Breast epithelium (tissue), 3 donors: ENCODE data around the gene NKIRAS2.

Source experiments
- POLR2AphosphoS5 ChIP-seq, 3 donors: sonication (generic); formaldehyde crosslinking; IDR thresholded peaks; one replicate each; pipeline ENCODE4 v1.6.1; 2017; ENCODE audit warnings: antibody characterized with exemption in 3 of 3
- TF ChIP-seq, protein P1 (sequence below), 3 donors: fragments of 450-650 bp; IDR thresholded peaks; one replicate each; pipeline ENCODE4 v1.5.1; 2016 to 2017; ENCODE audit warnings: antibody characterized with exemption in 3 of 3, mild to moderate bottlenecking in 3 of 3, moderate library complexity in 3 of 3

GRCh38 chr17:41971721-41972523, 48.0 kb upstream of the NKIRAS2 start:
- TF ChIP-seq, protein P1, sequence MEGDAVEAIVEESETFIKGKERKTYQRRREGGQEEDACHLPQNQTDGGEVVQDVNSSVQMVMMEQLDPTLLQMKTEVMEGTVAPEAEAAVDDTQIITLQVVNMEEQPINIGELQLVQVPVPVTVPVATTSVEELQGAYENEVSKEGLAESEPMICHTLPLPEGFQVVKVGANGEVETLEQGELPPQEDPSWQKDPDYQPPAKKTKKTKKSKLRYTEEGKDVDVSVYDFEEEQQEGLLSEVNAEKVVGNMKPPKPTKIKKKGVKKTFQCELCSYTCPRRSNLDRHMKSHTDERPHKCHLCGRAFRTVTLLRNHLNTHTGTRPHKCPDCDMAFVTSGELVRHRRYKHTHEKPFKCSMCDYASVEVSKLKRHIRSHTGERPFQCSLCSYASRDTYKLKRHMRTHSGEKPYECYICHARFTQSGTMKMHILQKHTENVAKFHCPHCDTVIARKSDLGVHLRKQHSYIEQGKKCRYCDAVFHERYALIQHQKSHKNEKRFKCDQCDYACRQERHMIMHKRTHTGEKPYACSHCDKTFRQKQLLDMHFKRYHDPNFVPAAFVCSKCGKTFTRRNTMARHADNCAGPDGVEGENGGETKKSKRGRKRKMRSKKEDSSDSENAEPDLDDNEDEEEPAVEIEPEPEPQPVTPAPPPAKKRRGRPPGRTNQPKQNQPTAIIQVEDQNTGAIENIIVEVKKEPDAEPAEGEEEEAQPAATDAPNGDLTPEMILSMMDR (IDR thresholded peaks at IDR 0.05), result no peak
- TF ChIP-seq POLR2AphosphoS5 (IDR thresholded peaks at IDR 0.05), result no peak
